K562 (cell line): ENCODE results near the gene MSI1. TPM values are rescaled to one million over a fixed set of nuclear protein-coding genes. Genes with fewer than 3 reads are reported as not detected.

ENCODE experiments used
- ATAC-seq: fragments of 200-7000 bp; cut with Tn5 transposase; 3 replicates; pipeline ENCODE4 v1.9.1; 2020; ENCODE audit warnings: moderate library complexity
- BruUV-seq: library from RNA; stranded (reverse); fragments of 400-500 nt; replicated peaks from 2 replicates; lab custom pipeline; 2021; lab: Mats Ljungman, UMichigan
- CTCF ChIA-PET: fragments of 300-600 bp; formaldehyde crosslinking; extraction: SDS; loops from one replicate; lab custom pipeline; 2021; ENCODE audit warnings: low intra/inter-chr PET ratio; lab: Yijun Ruan, JAX
- POLR2A ChIA-PET: fragments of 300-600, 350-650 bp; sonication (Branson Sonifier 250); formaldehyde crosslinking; extraction: SDS; loops from one replicate; lab custom pipeline; 2021; ENCODE audit warnings: antibody characterized with exemption, inconsistent platforms; lab: Yijun Ruan, JAX
- DNase-seq, 4 experiments: peaks; one replicate each; pipeline versions ENCODE4 v3.0.0 to v3.0.0-alpha.2; 2011 to 2018; ENCODE audit warnings: low spot score in 3 of 4, mixed read lengths in 3 of 4; ENCODE audit errors: extremely low read depth in 1 of 4
- FAIRE-seq: peaks from 2 replicates; lab custom pipeline; 2011; peaks lifted over from hg19 to GRCh38; lab: Jason Lieb, UNC
- H2AFZ ChIP-seq: 2 replicates; pipeline ENCODE4 v1.6.0; 2011; ENCODE audit warnings: low read depth, low read length, control low read depth, inconsistent platforms
- H3K27ac ChIP-seq: fragments of 200-600 bp; 3 replicates; pipeline ENCODE4 v1.8.0; 2011; ENCODE audit warnings: low read depth, mild to moderate bottlenecking, control low read depth, inconsistent platforms, low read length, moderate library complexity, mixed read lengths; ENCODE audit errors: extremely low read depth
- H3K27me3 ChIP-seq, 2 experiments: fragments of 300-600 bp in 1 of 2; 2 replicates in 1 of 2; 3 replicates in 1 of 2; pipeline versions ENCODE4 v1.6.0 to v1.8.0; 2011; ENCODE audit warnings: inconsistent platforms in 2 of 2, low read length in 2 of 2, mild to moderate bottlenecking in 1 of 2, mixed read lengths in 1 of 2, moderate library complexity in 1 of 2; ENCODE audit not compliant: control insufficient read depth in 2 of 2, insufficient read depth in 2 of 2
- H3K36me3 ChIP-seq: fragments of 300-600 bp; 3 replicates; pipeline ENCODE4 v1.8.0; 2011; ENCODE audit warnings: mild to moderate bottlenecking, low read length, inconsistent platforms; ENCODE audit not compliant: control insufficient read depth, insufficient read depth
- H3K4me1 ChIP-seq, 2 experiments: fragments of 200-600 bp in 1 of 2; replicated peaks in 1 of 2; 2 replicates in 1 of 2; 3 replicates in 1 of 2; pipeline versions ENCODE4 v1.5.1 to v1.8.0; 2011; ENCODE audit warnings: inconsistent platforms in 2 of 2, low read length in 2 of 2, mild to moderate bottlenecking in 1 of 2, mixed read lengths in 1 of 2, moderate library complexity in 1 of 2; ENCODE audit not compliant: control insufficient read depth in 2 of 2, insufficient read depth in 2 of 2
- H3K4me2 ChIP-seq: 2 replicates; pipeline ENCODE4 v1.6.1; 2011; ENCODE audit warnings: low read length, control low read depth, inconsistent platforms, mixed read lengths; ENCODE audit not compliant: insufficient read depth
- H3K4me3 ChIP-seq: fragments of 200-600 bp; sonication (generic), shearing (Covaris generic); 2 replicates; pipeline ENCODE4 v1.5.1; 2016; ENCODE audit warnings: control low read depth, inconsistent platforms
- H3K79me2 ChIP-seq: fragments of 200-600 bp; 3 replicates; pipeline ENCODE4 v1.8.0; 2011; ENCODE audit warnings: low read length, inconsistent platforms; ENCODE audit not compliant: control insufficient read depth, insufficient read depth
- H3K9ac ChIP-seq, 2 experiments: 2 replicates each; pipeline versions ENCODE4 v1.6.0 to v1.6.1; 2011; ENCODE audit warnings: low read depth in 2 of 2, low read length in 2 of 2, control low read depth in 1 of 2, inconsistent platforms in 1 of 2, mild to moderate bottlenecking in 1 of 2, mixed read lengths in 1 of 2; ENCODE audit not compliant: insufficient read depth in 1 of 2
- H3K9me1 ChIP-seq: one replicate; pipeline ENCODE4 v1.6.0; 2011; ENCODE audit warnings: inconsistent platforms, mild to moderate bottlenecking, low read length, moderate library complexity; ENCODE audit not compliant: control insufficient read depth, insufficient read depth
- H3K9me3 ChIP-seq: replicated peaks from 2 replicates; pipeline ENCODE4 v1.5.1; 2011; ENCODE audit warnings: low read depth, low read length, inconsistent platforms; ENCODE audit not compliant: control insufficient read depth, insufficient read depth
- H4K20me1 ChIP-seq: replicated peaks from 2 replicates; pipeline ENCODE4 v1.6.1; 2011; ENCODE audit warnings: low read length, inconsistent platforms, mixed read lengths; ENCODE audit not compliant: control insufficient read depth, insufficient read depth
- DPF2 ChIP-seq: fragments of 450-650 bp; IDR thresholded peaks from 2 replicates; pipeline ENCODE4 v1.6.1; 2016
- ERF ChIP-seq: fragments of 450-650 bp; formaldehyde crosslinking; IDR thresholded peaks from 2 replicates; pipeline ENCODE4 v1.4.0; 2020; ENCODE audit warnings: mild to moderate bottlenecking, mixed read lengths
- ESRRA ChIP-seq: fragments of 450-650 bp; IDR thresholded peaks from 2 replicates; pipeline ENCODE4 v1.6.1; 2014; ENCODE audit warnings: low read depth, mild to moderate bottlenecking, moderate library complexity, borderline replicate concordance
- ZBTB40 ChIP-seq, 2 experiments: fragments of 450-650 bp in 1 of 2; sonication (generic) in 1 of 2; formaldehyde crosslinking in 1 of 2; IDR thresholded peaks; 2 replicates each; pipeline versions ENCODE4 v1.7.1 to v1.9.0; 2016 to 2022; ENCODE audit warnings: inconsistent platforms in 1 of 2, mild to moderate bottlenecking in 1 of 2, missing genetic modification reagents in 1 of 2
- ZFX ChIP-seq: sonication (generic); formaldehyde crosslinking; IDR thresholded peaks from 2 replicates; pipeline ENCODE4 v1.8.0; 2022; ENCODE audit warnings: mild to moderate bottlenecking, missing genetic modification reagents, moderate library complexity
- ZNF79 ChIP-seq: fragments of 250-450 bp; sonication (Bioruptor Pico); IDR thresholded peaks from 2 replicates; pipeline ENCODE4 v1.4.0; 2020; ENCODE audit warnings: low read depth, mild to moderate bottlenecking, moderate library complexity
- WGBS: fragments of 100-300 bp; shearing (Covaris generic); methylation state at CpG from one replicate; pipeline ENCODE4 v1.1.6; 2016; ENCODE audit warnings: low coverage, mixed read lengths; ENCODE audit not compliant: insufficient coverage; ENCODE audit errors: missing lambda C conversion rate; 5-methylcytosine and 5-hydroxymethylcytosine counted together
- in situ Hi-C: fragments of 300-500 bp; cut with MboI; formaldehyde crosslinking; loops from 4 replicates; pipeline ENCODE4 v1.15.0; 2018; ENCODE audit warnings: inconsistent platforms, mixed read lengths
- intact Hi-C: fragments of 100-400 bp; cut with micrococcal nuclease; formaldehyde crosslinking; loops from 2 replicates; pipeline ENCODE4 v1.14.2; 2022
- polyA plus RNA-seq, 8 experiments: library from polyadenylated mRNA; depleted of rRNA in 4 of 8; stranded (reverse) in 5 of 8; unstranded in 3 of 8; fragments of >200 nt; fragmentation: Nextera tagmentation in 2 of 8; fragmentation: Illumina TruSeq in 1 of 8; extraction: Ambion mirVana in 2 of 8; extraction: Trizol in 1 of 8; gene quantifications; 2 replicates each; pipeline versions ENCODE4 v1.2.1 to v1.2.3, GENCODE V29; 2011 to 2014; ENCODE audit warnings: inconsistent platforms in 1 of 8, missing spikeins in 1 of 8
- total RNA-seq, 7 experiments: library from RNA; depleted of rRNA in 6 of 7; stranded (reverse); fragments of >200 nt in 6 of 7; fragmentation: Illumina TruSeq in 2 of 7; extraction: Trizol in 2 of 7; gene quantifications; 2 replicates each; pipeline versions ENCODE4 v1.2.1 to v1.2.3, GENCODE V29; 2011 to 2021; ENCODE audit warnings: low replicate concordance in 1 of 7

MSI1 gene
- total and polyA plus RNA-seq, 9 of the 15 experiments (the other 6 are each of a cell fraction or from before 2014, with no cell fraction given) = 0.16 TPM; not detected in 8

DNA sequence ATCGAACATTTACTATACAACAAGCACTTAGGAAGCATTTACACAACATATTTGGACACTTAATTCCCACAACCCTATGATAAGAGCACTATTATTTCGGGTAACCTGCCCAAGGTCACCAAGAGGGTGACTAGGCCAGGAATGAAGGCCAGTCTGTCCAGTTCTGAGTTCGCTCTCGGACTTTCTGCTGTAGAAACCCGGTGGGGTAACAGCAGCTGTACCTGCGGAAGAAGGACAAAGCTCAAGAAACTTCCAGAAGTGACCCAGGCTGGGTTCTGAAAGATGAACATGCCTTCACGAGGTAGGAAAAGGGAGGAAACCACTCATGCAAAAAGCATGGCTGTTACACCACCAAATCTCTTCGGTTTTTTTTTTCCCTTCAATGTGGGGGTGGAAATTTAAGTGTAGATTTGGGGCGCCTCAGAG lies 52.2 kb downstream of the MSI1 start:
- 0 out of 3 replicates have a peak, but pooled peaks cover 6% of the 10 kb centered on the region for H3K79me2 ChIP-seq
- H4K20me1 ChIP-seq = no peaks in the 10 kb centered on the region
- no peaks in the 10 kb centered on the region for H3K9me1 ChIP-seq
- intact Hi-C loops = loop anchor here (1.0 kb wide), 2 partner anchors 24 to 89 kb away; partner anchors contain the start of gene RNU4-1
- no peaks in the 10 kb centered on the region for H3K27me3 ChIP-seq
- peak overlapping the region; percentile 48 for H3K4me3 ChIP-seq
- in situ Hi-C loops = no loop called here
- peak overlapping the region; percentile 83 for H3K4me2 ChIP-seq
- ATAC-seq (peak; percentile 15), DNase-seq (peak; percentile 19 to 31 (median 24)), FAIRE-seq (peak; percentile 80)
- BruUV-seq = TSS peak; percentile 94
- peak overlapping the region; percentile 80 to 96 for H3K9ac ChIP-seq
- no peaks in the 10 kb centered on the region for H3K9me3 ChIP-seq
- TF ChIP-seq ZNF79 (CRISPR knock-in tag) = no peak
- 0 out of 2 replicates have a peak, but pooled peaks have one; percentile 12 for TF ChIP-seq DPF2
- TF ChIP-seq ESRRA = peak; percentile 54
- TF ChIP-seq ERF (CRISPR knock-in tag) = peak; percentile 58; the same call in 1 of the 2 replicates
- TF ChIP-seq ZFX (CRISPR knock-in tag) = peak; percentile 66; the same call in 1 of the 2 replicates
- TF ChIP-seq ZBTB40 (IDR thresholded peaks at IDR 0.05) = 0 out of 2 replicates have a peak, but pooled peaks have one; percentile 27
- no peak for TF ChIP-seq ZBTB40 (CRISPR knock-in tag; IDR thresholded peaks at IDR 0.05)
- ChIA-PET POLR2A (interaction anchor here (0.7 to 14.1 kb wide), 8 partner anchors 10 to 199 kb away, joined by 3 to 183 read pairs (median 6); partner anchors contain the start of genes RNU4-1, RNU4-2, RPLP0 and SIRT4), CTCF (no interaction called here)
- no peaks in the 10 kb centered on the region for H3K36me3 ChIP-seq
- H3K4me1 ChIP-seq = peaks cover 3 to 10% of the 10 kb centered on the region in 2 experiments; a peak in 4 of 5 replicates
- peak overlapping the region; percentile 85 for H3K27ac ChIP-seq
- WGBS = 8% methylated on average over 9 of the region's 9 CpGs
- peak overlapping the region; percentile 87 for H2AFZ ChIP-seq
